H1 (cell line): ENCODE measurements around the gene NTRK2. TPM values are rescaled to one million over a fixed set of nuclear protein-coding genes. Genes with fewer than 3 reads are reported as not detected.

ENCODE experiments used
- CTCF ChIA-PET: fragments of 300-600 bp; sonication (Branson Sonifier 250); formaldehyde crosslinking; loops from one replicate; lab custom pipeline; 2021; ENCODE audit not compliant: partially characterized antibody; lab: Charles Lee
- POLR2A ChIA-PET: fragments of 300-600 bp; sonication (Branson Sonifier 250); formaldehyde crosslinking; loops from one replicate; lab custom pipeline; 2021; ENCODE audit warnings: inconsistent platforms; ENCODE audit not compliant: partially characterized antibody; lab: Charles Lee
- DNase-seq, 2 experiments: peaks; one replicate each; pipeline versions ENCODE4 v3.0.0 to v3.0.0-alpha.2; 2010 to 2022; ENCODE audit warnings: low spot score in 2 of 2, low read depth in 1 of 2, mixed read lengths in 1 of 2
- FAIRE-seq: peaks from 2 replicates; lab custom pipeline; 2011; peaks lifted over from hg19 to GRCh38; lab: Jason Lieb, UNC
- H2AFZ ChIP-seq: 2 replicates; pipeline ENCODE4 v1.8.1; 2012; ENCODE audit warnings: low read length, inconsistent platforms
- H2AK5ac ChIP-seq: 2 replicates; pipeline ENCODE4 v1.6.1; 2013; ENCODE audit warnings: low read depth, low read length
- H2BK120ac ChIP-seq: replicated peaks from 2 replicates; pipeline ENCODE3; 2013; ENCODE audit warnings: low read depth, low read length, inconsistent platforms
- H2BK12ac ChIP-seq: 2 replicates; pipeline ENCODE4 v1.6.1; 2013; ENCODE audit warnings: low read depth, low read length
- H2BK15ac ChIP-seq: 2 replicates; pipeline ENCODE4 v1.6.1; 2013; ENCODE audit warnings: low read length
- H2BK20ac ChIP-seq: 2 replicates; pipeline ENCODE4 v1.6.1; 2013; ENCODE audit warnings: low read length
- H2BK5ac ChIP-seq: 2 replicates; pipeline ENCODE4 v1.6.1; 2013; ENCODE audit warnings: low read depth, low read length
- H3K14ac ChIP-seq: 2 replicates; pipeline ENCODE4 v1.6.1; 2013; ENCODE audit warnings: inconsistent platforms; ENCODE audit not compliant: insufficient read length
- H3K18ac ChIP-seq: 2 replicates; pipeline ENCODE4 v1.6.1; 2013; ENCODE audit warnings: low read length; ENCODE audit errors: extremely low read depth
- H3K23ac ChIP-seq: 2 replicates; pipeline ENCODE4 v1.6.1; 2013; ENCODE audit warnings: inconsistent platforms; ENCODE audit not compliant: insufficient read length
- H3K23me2 ChIP-seq: 2 replicates; pipeline ENCODE4 v1.6.1; 2013; ENCODE audit warnings: low read depth, low read length
- H3K27ac ChIP-seq: 2 replicates; pipeline ENCODE4 v1.6.1; 2011; ENCODE audit warnings: low read depth, low read length, inconsistent platforms
- H3K27me3 ChIP-seq, 4 experiments: replicated peaks in 1 of 4; 1 replicate in 1 of 4; 2 replicates in 3 of 4; pipeline versions ENCODE4 v1.6.1 to v1.8.1; 2011 to 2013; ENCODE audit warnings: low read length in 3 of 4, mild to moderate bottlenecking in 3 of 4, inconsistent platforms in 2 of 4, mixed read lengths in 2 of 4, moderate library complexity in 1 of 4; ENCODE audit not compliant: control insufficient read depth in 3 of 4, insufficient read depth in 3 of 4; ENCODE audit errors: extremely low read depth in 1 of 4
- H3K36me3 ChIP-seq, 4 experiments: 2 replicates each; pipeline versions ENCODE4 v1.6.1 to v1.8.1; 2011 to 2013; ENCODE audit warnings: mild to moderate bottlenecking in 4 of 4, low read length in 3 of 4, moderate library complexity in 2 of 4, control low read depth in 1 of 4, inconsistent platforms in 1 of 4; ENCODE audit not compliant: insufficient read depth in 4 of 4, control insufficient read depth in 2 of 4
- H3K4ac ChIP-seq: replicated peaks from 2 replicates; pipeline ENCODE3; 2013; ENCODE audit warnings: low read length, low read depth, mixed read lengths, inconsistent platforms; ENCODE audit not compliant: insufficient read length
- H3K4me1 ChIP-seq, 4 experiments: replicated peaks in 1 of 4; 1 replicate in 1 of 4; 2 replicates in 3 of 4; pipeline versions ENCODE4 v1.6.1 to v1.8.1; 2011 to 2013; ENCODE audit warnings: low read length in 3 of 4, inconsistent platforms in 2 of 4, mixed read lengths in 1 of 4; ENCODE audit not compliant: insufficient read depth in 4 of 4, control insufficient read depth in 3 of 4
- H3K4me2 ChIP-seq, 2 experiments: 2 replicates each; pipeline versions ENCODE4 v1.6.1 to v1.8.1; 2011 to 2013; ENCODE audit warnings: low read depth in 2 of 2, low read length in 2 of 2, control low read depth in 1 of 2, inconsistent platforms in 1 of 2, mild to moderate bottlenecking in 1 of 2; ENCODE audit not compliant: insufficient read depth in 1 of 2
- H3K4me3 ChIP-seq, 4 experiments: fragments of 200-600, 300-600 bp in 1 of 4; sonication (generic), shearing (Covaris generic), sonication (Bioruptor Twin) in 1 of 4; 2 replicates each; pipeline versions ENCODE4 v1.5.1 to v1.8.1; 2011 to 2016; ENCODE audit warnings: low read length in 4 of 4, low read depth in 3 of 4, control low read depth in 2 of 4, inconsistent platforms in 2 of 4, mild to moderate bottlenecking in 2 of 4, mixed read lengths in 1 of 4, moderate library complexity in 1 of 4; ENCODE audit not compliant: insufficient read depth in 2 of 4; ENCODE audit errors: extremely low read depth in 1 of 4
- H3K56ac ChIP-seq: replicated peaks from 2 replicates; pipeline ENCODE3; 2013; ENCODE audit warnings: low read depth, mild to moderate bottlenecking, mixed read lengths, low read length, inconsistent platforms; ENCODE audit not compliant: insufficient read length
- H3K79me1 ChIP-seq: 2 replicates; pipeline ENCODE4 v1.6.1; 2013; ENCODE audit warnings: low read depth, low read length, control low read depth
- H3K79me2 ChIP-seq, 2 experiments: 2 replicates each; pipeline versions ENCODE4 v1.6.1 to v1.8.1; 2012 to 2013; ENCODE audit warnings: low read length in 2 of 2, mild to moderate bottlenecking in 2 of 2, inconsistent platforms in 1 of 2; ENCODE audit not compliant: insufficient read depth in 2 of 2, control insufficient read depth in 1 of 2
- H3K9ac ChIP-seq, 4 experiments: replicated peaks in 1 of 4; 1 replicate in 1 of 4; 2 replicates in 3 of 4; pipeline versions ENCODE4 v1.6.1 to v1.8.1; 2011 to 2013; ENCODE audit warnings: low read depth in 3 of 4, low read length in 3 of 4, control low read depth in 2 of 4, mild to moderate bottlenecking in 2 of 4, moderate library complexity in 2 of 4, inconsistent platforms in 1 of 4; ENCODE audit errors: extremely low read depth in 1 of 4
- H3K9me3 ChIP-seq, 2 experiments: 2 replicates each; pipeline versions ENCODE4 v1.6.1 to v1.8.1; 2012 to 2013; ENCODE audit warnings: mild to moderate bottlenecking in 2 of 2, moderate library complexity in 2 of 2, control low read depth in 1 of 2, inconsistent platforms in 1 of 2, low read depth in 1 of 2, low read length in 1 of 2, mixed read lengths in 1 of 2; ENCODE audit not compliant: insufficient read depth in 2 of 2
- H4K20me1 ChIP-seq, 2 experiments: replicated peaks in 1 of 2; 2 replicates each; pipeline versions ENCODE3 to v1.8.1; 2011 to 2013; ENCODE audit warnings: inconsistent platforms in 2 of 2, low read length in 2 of 2, mild to moderate bottlenecking in 1 of 2; ENCODE audit not compliant: insufficient read depth in 2 of 2, control insufficient read depth in 1 of 2
- H4K5ac ChIP-seq: 2 replicates; pipeline ENCODE4 v1.6.1; 2013; ENCODE audit warnings: low read length, low read depth, mixed read lengths, inconsistent platforms; ENCODE audit not compliant: insufficient read length
- H4K8ac ChIP-seq: 2 replicates; pipeline ENCODE4 v1.8.0; 2013; ENCODE audit warnings: mild to moderate bottlenecking, moderate library complexity, low read length, inconsistent platforms; ENCODE audit not compliant: insufficient read depth; ENCODE audit errors: extremely low read depth
- H4K91ac ChIP-seq: replicated peaks from 2 replicates; pipeline ENCODE3; 2013; ENCODE audit warnings: low read length, mixed read lengths, inconsistent platforms; ENCODE audit not compliant: insufficient read length
- BRCA1 ChIP-seq: IDR thresholded peaks from 2 replicates; pipeline ENCODE4 v1.6.1; 2012; ENCODE audit warnings: low read depth, low read length, improper control_type of control experiment
- CEBPB ChIP-seq: IDR thresholded peaks from 2 replicates; pipeline ENCODE4 v1.6.1; 2012; ENCODE audit warnings: low read depth, low read length
- EZH2 ChIP-seq: fragments of 200-600 bp; sonication (generic); IDR thresholded peaks from 2 replicates; pipeline ENCODE4 v1.7.1; 2012; ENCODE audit warnings: low read depth, mild to moderate bottlenecking, moderate library complexity, low read length, inconsistent platforms; ENCODE audit not compliant: severe bottlenecking
- RNF2 ChIP-seq: fragments of 200-900, 300-1000 bp; sonication (generic); IDR thresholded peaks from 2 replicates; pipeline ENCODE4 v1.7.1; 2016; ENCODE audit warnings: borderline replicate concordance, low read depth, mild to moderate bottlenecking, antibody characterized with exemption, low read length; ENCODE audit not compliant: poor library complexity, severe bottlenecking; ENCODE audit errors: missing control alignments
- SIX5 ChIP-seq: IDR thresholded peaks from 2 replicates; pipeline ENCODE4 v1.6.1; 2011; ENCODE audit warnings: mild to moderate bottlenecking, low read depth, low read length
- TEAD4 ChIP-seq: IDR thresholded peaks from 2 replicates; pipeline ENCODE4 v1.6.1; 2012; ENCODE audit warnings: low read depth, low read length, inconsistent platforms, mixed read lengths
- ZNF274 ChIP-seq: IDR thresholded peaks from 2 replicates; pipeline ENCODE4 v1.7.0; 2012; ENCODE audit warnings: low read length, borderline replicate concordance; ENCODE audit errors: extremely low read depth
- WGBS, 2 experiments: shearing (Covaris generic) in 1 of 2; methylation state at CpG; one replicate each; pipeline versions ENCODE4 v1.1.6 to v1.1.7; 2013 to 2015; ENCODE audit warnings: low lambda C conversion rate in 2 of 2, mixed read lengths in 2 of 2, inconsistent platforms in 1 of 2, low coverage in 1 of 2, missing lambda C conversion rate in 1 of 2; ENCODE audit not compliant: insufficient replicate concordance in 2 of 2, insufficient coverage in 1 of 2, insufficient read length in 1 of 2; ENCODE audit errors: extremely low coverage in 1 of 2, missing lambda C conversion rate in 1 of 2; 5-methylcytosine and 5-hydroxymethylcytosine counted together
- polyA plus RNA-seq, 7 experiments: library from polyadenylated mRNA; depleted of rRNA in 3 of 7; stranded (reverse) in 5 of 7; unstranded in 2 of 7; fragments of >200 nt in 5 of 7; fragments of 200-250 nt in 2 of 7; gene quantifications; 1 replicate in 5 of 7; 2 replicates in 1 of 7; 4 replicates in 1 of 7; pipeline versions ENCODE4 v1.2.1 to v1.2.3, GENCODE V29; 2011 to 2013; ENCODE audit warnings: missing spikeins in 2 of 7, mixed read lengths in 2 of 7
- total RNA-seq: library from RNA; stranded (reverse); fragmentation: NEBNext Ultra II Directional; extraction: Animal tissue kit (Norgen Biotek cat#: 25700); gene quantifications from 2 replicates; pipeline ENCODE4 v1.2.1, GENCODE V29; 2021

NTRK2 gene
- total and polyA plus RNA-seq, 2 of the 8 experiments (the other 6 are each of a cell fraction or from before 2014, with no cell fraction given), result 0.03 to 0.04 TPM

DNA sequence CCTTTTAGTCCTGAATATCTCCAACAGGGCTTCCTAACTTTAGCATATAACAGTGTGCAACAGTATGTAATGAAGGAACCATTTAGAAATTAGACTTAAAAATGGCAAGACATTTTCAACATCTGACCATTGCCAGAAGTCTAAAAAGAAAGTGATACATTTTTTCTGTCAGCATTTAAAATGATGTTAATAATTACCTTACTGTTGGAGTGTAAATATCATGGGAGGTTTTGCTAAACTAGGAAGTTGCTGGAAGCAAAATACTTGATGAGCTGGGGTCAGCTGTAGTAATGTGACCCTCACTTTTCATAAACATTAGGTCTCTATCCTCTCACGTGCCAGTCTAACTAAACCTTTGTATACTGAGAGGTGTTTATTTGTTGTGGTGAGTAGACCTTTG is 68.8 kb downstream of the NTRK2 start:
- Histone ChIP-seq H3K9ac (no peak overlapping the region), H3K18ac (no peak overlapping the region), H3K36me3 (no peaks in the 10 kb centered on the region), H4K20me1 (no peaks in the 10 kb centered on the region), H3K4me2 (no peak overlapping the region), H4K91ac (no peak overlapping the region), H4K8ac (no peak overlapping the region), H3K14ac (no peak overlapping the region), H4K5ac (no peak overlapping the region), H2AFZ (no peak overlapping the region), H3K4me3 (no peak overlapping the region), H3K9me3 (no peaks in the 10 kb centered on the region), H2BK120ac (no peak overlapping the region), H2BK12ac (no peak overlapping the region), H3K27ac (no peak overlapping the region), H2BK20ac (no peak overlapping the region), H3K79me1 (no peaks in the 10 kb centered on the region), H2AK5ac (no peak overlapping the region), H3K56ac (no peak overlapping the region), H2BK5ac (no peak overlapping the region), H3K23ac (no peak overlapping the region), H3K4ac (no peak overlapping the region), H3K27me3 (no peaks in the 10 kb centered on the region), H3K79me2 (no peaks in the 10 kb centered on the region), H2BK15ac (no peak overlapping the region), H3K23me2 (no peaks in the 10 kb centered on the region), H3K4me1 (peaks cover 0 to 5% (median 0%) of the 10 kb centered on the region in 4 experiments; a peak in 1 of 7 replicates)
- FAIRE-seq (no peak), DNase-seq (no peak)
- 88% methylated on average over 1 of the region's 1 CpG; no CpG with 5 or more reads in 1 of the 2 experiments for WGBS, 2 experiments
- POLR2A ChIA-PET, result no interaction called here
- no peak for TF ChIP-seq EZH2
- no peak for TF ChIP-seq ZNF274
- TF ChIP-seq CEBPB, result no peak
- no peak for TF ChIP-seq BRCA1
- TF ChIP-seq RNF2, result no peak
- no peak for TF ChIP-seq TEAD4
- TF ChIP-seq SIX5, result no peak
- CTCF ChIA-PET, result interaction anchor here (1.1 to 1.5 kb wide), 3 partner anchors 10 to 42 kb away, joined by 3 to 4 read pairs (median 3); no protein-coding TSS in a partner anchor
